GM23338 (cell line): ENCODE results near the gene CHRNB2.

Experiments used
- CREB1 ChIP-seq: fragments of 250-450 bp; sonication (Bioruptor Pico); IDR thresholded peaks from 2 replicates; pipeline ENCODE4 v1.5.0; 2020; ENCODE audit warnings: low read depth, mild to moderate bottlenecking, moderate library complexity
- CTCF ChIP-seq, 2 experiments: fragments of 200-600 bp in 1 of 2; sonication (generic) in 1 of 2; conservative IDR thresholded peaks; 2 replicates each; pipeline versions ENCODE4 v1.5.1 to v1.6.1; 2016 to 2017; ENCODE audit warnings: antibody characterized with exemption in 2 of 2, low read depth in 2 of 2, mild to moderate bottlenecking in 2 of 2, moderate library complexity in 1 of 2
- EZH2 ChIP-seq: fragments of 200-600 bp; sonication (generic); IDR thresholded peaks from one replicate; pipeline ENCODE4 v1.8.0; 2017; ENCODE audit warnings: antibody characterized with exemption, mild to moderate bottlenecking, low read depth; ENCODE audit not compliant: unreplicated experiment
- EZH2phosphoT487 ChIP-seq: fragments of 200-600 bp; sonication (generic); IDR thresholded peaks from one replicate; pipeline ENCODE4 v1.8.1; 2018; ENCODE audit warnings: antibody characterized with exemption; ENCODE audit not compliant: unreplicated experiment
- POLR2AphosphoS5 ChIP-seq: IDR thresholded peaks from 2 replicates; pipeline ENCODE4 v1.6.1; 2016; ENCODE audit warnings: antibody characterized with exemption, low read depth
- ZNF114 ChIP-seq: fragments of 250-450 bp; sonication (Bioruptor Pico); IDR thresholded peaks from 2 replicates; pipeline ENCODE4 v1.5.0; 2020; ENCODE audit warnings: mild to moderate bottlenecking, moderate library complexity
- TF ChIP-seq, protein P1 (sequence below): IDR thresholded peaks from 2 replicates; pipeline ENCODE4 v1.6.1; 2016; ENCODE audit warnings: antibody characterized with exemption

DNA sequence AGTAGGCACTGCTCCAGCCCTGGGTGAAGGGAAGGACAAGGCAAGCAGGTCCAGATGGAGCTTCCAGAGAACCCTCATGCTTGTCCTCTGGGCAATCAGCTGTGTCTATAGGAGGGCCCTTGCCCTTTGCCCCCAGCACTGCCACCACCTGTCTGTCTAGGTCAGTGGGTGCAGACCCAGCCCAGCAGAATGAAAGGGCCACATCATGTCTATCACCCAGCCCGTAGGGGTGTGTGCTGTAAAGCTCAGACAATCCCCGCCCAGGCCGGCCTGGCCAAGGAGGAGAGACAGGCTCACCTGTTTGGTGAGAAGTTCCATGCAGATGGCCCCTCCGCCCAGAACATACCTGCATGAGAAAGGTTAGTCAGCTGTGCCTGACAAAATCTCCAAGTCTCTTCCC, 16.1 kb upstream of the CHRNB2 start:
- TF ChIP-seq CTCF (conservative IDR thresholded peaks at IDR 0.05; ENCODE audit: low read depth in 2 of 2), result no peak
- TF ChIP-seq POLR2AphosphoS5, result no peak
- TF ChIP-seq ZNF114 (CRISPR knock-in tag), result no peak
- no peak for TF ChIP-seq CREB1 (CRISPR knock-in tag)
- no peak for TF ChIP-seq EZH2
- no peak for TF ChIP-seq EZH2phosphoT487
- TF ChIP-seq, protein P1, sequence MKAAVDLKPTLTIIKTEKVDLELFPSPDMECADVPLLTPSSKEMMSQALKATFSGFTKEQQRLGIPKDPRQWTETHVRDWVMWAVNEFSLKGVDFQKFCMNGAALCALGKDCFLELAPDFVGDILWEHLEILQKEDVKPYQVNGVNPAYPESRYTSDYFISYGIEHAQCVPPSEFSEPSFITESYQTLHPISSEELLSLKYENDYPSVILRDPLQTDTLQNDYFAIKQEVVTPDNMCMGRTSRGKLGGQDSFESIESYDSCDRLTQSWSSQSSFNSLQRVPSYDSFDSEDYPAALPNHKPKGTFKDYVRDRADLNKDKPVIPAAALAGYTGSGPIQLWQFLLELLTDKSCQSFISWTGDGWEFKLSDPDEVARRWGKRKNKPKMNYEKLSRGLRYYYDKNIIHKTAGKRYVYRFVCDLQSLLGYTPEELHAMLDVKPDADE, result no peak
